Muscle of back (tissue), 11 donors: ENCODE results near the gene PIEZO1. TPM values are rescaled to one million over a fixed set of nuclear protein-coding genes. Genes with fewer than 3 reads are reported as not detected.
"Not testable (repeated sequence)": the region's sequence is repeated elsewhere in the genome, so short reads cannot be mapped to it uniquely, and the experiment has no call there.

Experiments used
- DNase-seq, 3 donors: peaks; one replicate each; pipeline versions ENCODE4 v3.0.0 to v3.0.0-alpha.2; 2013
- polyA plus RNA-seq, 10 donors: library from polyadenylated mRNA; unstranded; fragments of 120-200 nt; gene quantifications; one replicate each; pipeline ENCODE4 v1.2.1, GENCODE V29; 2013; ENCODE audit not compliant: insufficient read length in 10 of 10

PIEZO1 gene
- polyA plus RNA-seq, 10 donors = 36.6 to 61.8 (median 55.6) TPM

- DNase-seq = no peak
Measured at GRCh38 chr16:88804552-88805339, 19.7 kb upstream of the PIEZO1 start.

DNA sequence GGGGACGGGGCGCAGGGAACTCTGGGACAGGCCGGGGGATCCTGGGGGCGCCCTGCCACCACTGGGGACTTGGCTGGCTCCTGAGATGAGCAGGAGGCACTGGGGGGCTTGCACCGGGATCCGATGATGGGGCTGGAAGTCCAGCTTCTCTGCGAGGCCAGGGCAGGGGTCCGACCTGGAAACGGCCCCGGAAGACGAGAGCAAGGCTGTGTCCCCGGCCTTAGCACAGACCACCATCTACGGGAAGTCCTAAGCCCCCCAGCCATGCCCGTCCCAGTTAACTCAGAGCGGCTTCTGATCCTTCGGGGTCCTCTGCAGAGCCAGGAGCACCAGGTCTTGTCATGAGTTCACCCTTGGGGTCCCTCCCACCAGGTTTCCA is 19.1 kb upstream of the PIEZO1 start:
- DNase-seq = no peak

GRCh38 chr16:88803264-88803987 is 18.4 kb upstream of the PIEZO1 start, which contains the start of gene CDT1:
CDT1 (plus strand) TSS chr16:88803789; CDS start chr16:88803832, 43 bp downstream.
- DNase-seq = peak; percentile 82 to 94 (median 93)

DNA sequence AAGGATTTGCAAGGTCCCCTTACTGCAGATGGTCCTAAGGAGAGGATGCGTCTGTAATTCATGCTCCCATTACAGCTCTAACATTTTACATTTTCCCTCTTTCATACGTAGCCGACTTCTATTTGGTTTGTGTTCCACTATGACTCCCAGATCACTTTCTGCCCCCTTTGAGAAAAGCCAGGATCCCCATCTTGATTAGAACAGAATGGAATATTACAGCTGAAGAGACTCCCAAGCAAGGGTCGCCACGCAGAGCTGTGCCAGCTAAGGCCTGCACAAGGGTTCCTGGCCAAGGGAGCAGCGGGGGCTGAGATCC is 15.2 kb upstream of the PIEZO1 start:
- DNase-seq = no peak

GRCh38 chr16:88799569-88800276 is 14.7 kb upstream of the PIEZO1 start:
- DNase-seq = no peak

DNA sequence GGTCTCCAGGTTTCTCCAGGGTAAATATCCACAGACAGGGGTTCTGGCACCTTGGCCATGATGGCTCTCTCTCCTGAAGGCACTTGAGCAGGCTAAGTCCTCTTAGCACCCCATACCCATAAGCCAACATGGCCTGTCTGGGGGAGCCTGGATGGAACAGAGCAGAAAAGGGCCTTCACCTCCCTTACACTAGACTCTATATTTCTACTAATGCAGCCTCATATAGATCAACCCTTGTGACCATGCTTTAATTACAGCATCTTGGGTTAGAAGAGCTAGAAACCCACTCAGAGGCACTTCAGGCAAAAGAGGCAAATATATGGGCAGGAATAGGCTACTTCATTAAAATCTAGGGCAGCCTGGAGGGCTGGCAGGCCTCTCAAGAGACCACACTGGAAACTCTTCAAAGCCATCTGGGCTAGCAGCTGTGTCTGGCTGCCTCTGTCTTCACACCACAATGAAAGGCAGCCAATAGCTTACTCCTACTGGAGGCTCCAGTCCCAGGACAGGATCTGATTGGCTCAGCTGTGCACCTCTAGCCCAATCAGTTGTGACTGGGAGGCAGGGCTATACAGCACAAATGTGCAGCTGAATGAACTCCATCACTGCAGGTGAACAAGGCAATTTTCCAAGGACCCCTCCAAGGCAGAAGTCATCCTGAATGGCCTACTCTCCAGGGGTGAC is 13.9 kb upstream of the PIEZO1 start:
- DNase-seq = no peak

GRCh38 chr16:88798073-88798472 is 13.1 kb upstream of the PIEZO1 start:
- no peak for DNase-seq

- no peak for DNase-seq
Measured at GRCh38 chr16:88796278-88796677, 11.3 kb upstream of the PIEZO1 start.

DNA sequence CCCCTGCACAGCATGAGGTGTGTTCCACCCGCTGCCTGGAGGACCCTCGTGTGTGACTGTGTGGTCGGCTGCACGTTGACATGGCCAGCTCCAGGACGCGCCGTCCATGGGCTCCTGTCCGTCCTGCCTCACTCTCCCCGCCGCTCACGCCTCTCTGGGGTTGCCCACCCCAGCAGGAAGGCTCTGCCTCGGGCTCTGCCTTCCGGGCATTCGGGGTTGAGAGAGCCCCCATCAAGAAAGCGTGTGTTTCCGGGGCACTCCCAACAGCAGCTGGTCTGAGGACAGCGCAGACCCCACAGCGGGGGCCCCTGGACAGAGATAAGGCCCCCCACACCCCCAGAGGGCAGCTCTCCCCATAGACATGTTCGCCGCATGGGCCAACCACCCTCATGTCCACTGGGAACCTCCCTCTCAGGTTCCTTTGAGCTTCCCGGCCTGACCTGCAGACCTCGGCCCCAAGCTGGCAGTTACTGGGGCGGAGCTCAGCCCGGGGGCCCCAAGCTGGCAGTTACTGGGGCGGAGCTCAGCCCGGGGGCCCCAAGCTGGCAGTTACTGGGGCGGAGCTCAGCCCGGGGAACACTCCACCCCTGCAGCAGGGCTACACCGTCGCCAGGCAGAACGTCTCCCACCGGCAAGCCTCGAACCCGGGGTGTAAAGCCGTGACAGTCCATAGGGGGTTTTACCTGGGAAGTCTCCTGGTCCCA is 8.4 kb upstream of the PIEZO1 start:
- no peak for DNase-seq

GRCh38 chr16:88792668-88793250 is 7.7 kb upstream of the PIEZO1 start:
- DNase-seq = no peak

- no peak for DNase-seq
Measured at GRCh38 chr16:88792078-88792550, 7.1 kb upstream of the PIEZO1 start.

- DNase-seq = no peak
Measured at GRCh38 chr16:88790312-88791211, 5.5 kb upstream of the PIEZO1 start.

DNA sequence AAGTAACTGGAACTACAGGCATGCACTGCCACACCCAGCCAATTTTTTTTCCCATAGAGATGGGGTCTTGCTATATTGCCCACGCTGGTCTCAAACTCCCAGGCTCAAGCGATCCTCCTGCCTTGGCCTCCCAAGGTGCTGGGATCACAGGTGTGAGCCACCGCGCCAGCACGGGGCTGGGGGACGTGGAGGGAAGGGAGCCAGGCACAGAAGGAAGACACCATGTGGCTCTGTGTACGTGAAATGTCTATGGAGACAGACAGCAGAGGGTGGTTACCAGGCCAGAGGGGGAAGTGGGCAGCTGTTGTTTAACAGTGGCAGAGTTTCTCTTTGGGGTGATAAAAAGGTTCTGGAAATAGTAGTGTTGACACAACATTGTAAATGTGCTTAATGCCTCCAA is 4.6 kb upstream of the PIEZO1 start:
- no peak for DNase-seq

- DNase-seq = not testable (repeated sequence)
Measured at GRCh38 chr16:88788749-88789148, 3.7 kb upstream of the PIEZO1 start.

- DNase-seq = no peak
Measured at GRCh38 chr16:88787579-88788314, 2.7 kb upstream of the PIEZO1 start.

- DNase-seq = no peak
Measured at GRCh38 chr16:88784856-88785105, 239 bp downstream of the PIEZO1 start.

- DNase-seq = peak; percentile 63 to 84 (median 73)
Measured at GRCh38 chr16:88784074-88784855, 755 bp downstream of the PIEZO1 start.

DNA sequence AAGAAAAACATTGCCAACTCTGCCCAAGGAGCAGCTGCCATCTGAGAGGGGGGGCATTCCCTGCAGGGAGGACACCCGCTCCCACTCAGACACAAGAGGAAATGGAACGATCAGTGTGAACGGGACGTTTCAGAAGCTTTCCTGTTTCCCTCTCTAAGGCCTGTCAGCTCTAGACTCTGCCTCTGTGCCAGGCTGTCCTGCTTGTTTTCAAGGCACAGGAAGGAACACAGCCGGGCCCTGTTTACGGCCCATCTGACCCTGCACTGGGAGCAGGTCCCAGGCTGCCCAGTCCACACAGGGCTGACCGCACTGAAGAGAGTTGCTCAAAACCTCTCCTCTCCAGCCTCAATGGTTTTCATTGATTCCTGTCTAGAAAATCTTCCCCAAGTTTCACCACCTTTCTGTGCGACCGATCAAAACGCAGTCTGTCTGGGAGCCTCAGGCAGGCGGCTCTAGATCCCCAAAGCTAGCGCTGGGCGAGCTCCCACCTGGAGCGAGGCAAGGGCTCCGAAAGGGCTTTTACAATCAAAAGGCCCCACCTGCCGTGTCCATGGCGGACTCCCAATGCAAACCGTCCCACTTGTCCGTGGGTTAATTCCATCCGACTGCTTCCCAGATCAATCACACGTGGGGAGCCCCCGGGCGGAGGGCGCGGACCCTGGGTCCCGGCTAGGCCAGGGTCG is 1.5 kb downstream of the PIEZO1 start:
- DNase-seq = peak in 1 of 3 donors; percentile 51
